Natural killer cell (primary cell): ENCODE data around the gene DEFB131B. TPM values are rescaled to one million over a fixed set of nuclear protein-coding genes. Genes with fewer than 3 reads are reported as not detected.

Source experiments
- ATAC-seq, 3 donors: fragments of 150-1000 bp in 2 of 3; fragments of 200-7000 bp in 1 of 3; cut with Tn5 transposase; 1 replicate in 1 of 3; 2 replicates in 2 of 3; pipeline ENCODE4 v1.10.0; 2021; ENCODE audit warnings: mild to moderate bottlenecking in 2 of 3, moderate library complexity in 2 of 3
- DNase-seq, 2 donors: peaks; one replicate each; pipeline versions ENCODE4 v3.0.0 to v3.0.0-alpha.2; 2013 to 2021; ENCODE audit warnings: mixed read lengths in 1 of 2
- H3K27ac ChIP-seq: one replicate; pipeline ENCODE4 v1.5.1; 2013; ENCODE audit warnings: mild to moderate bottlenecking, low read length
- H3K27me3 ChIP-seq: one replicate; pipeline ENCODE4 v1.6.1; 2013; ENCODE audit warnings: low read length; ENCODE audit not compliant: control insufficient read depth, insufficient read depth
- H3K36me3 ChIP-seq: one replicate; pipeline ENCODE4 v1.6.1; 2013; ENCODE audit warnings: low read length; ENCODE audit not compliant: control insufficient read depth, insufficient read depth
- H3K4me1 ChIP-seq: one replicate; pipeline ENCODE4 v1.6.1; 2013; ENCODE audit warnings: low read length; ENCODE audit not compliant: control insufficient read depth, insufficient read depth
- H3K4me3 ChIP-seq: one replicate; pipeline ENCODE4 v1.5.1; 2013; ENCODE audit warnings: low read length
- H3K9me3 ChIP-seq: one replicate; pipeline ENCODE4 v1.6.1; 2013; ENCODE audit warnings: low read length; ENCODE audit not compliant: control insufficient read depth, insufficient read depth
- H3K27ac Mint-ChIP-seq, 2 donors: one replicate each; pipeline ENCODE4 v1.8.0; 2022; ENCODE audit warnings: mild to moderate bottlenecking in 2 of 2, mixed read lengths in 2 of 2, moderate library complexity in 1 of 2
- H3K27me3 Mint-ChIP-seq, 2 donors: one replicate each; pipeline ENCODE4 v1.8.0; 2022; ENCODE audit warnings: low read depth in 2 of 2, mixed read lengths in 2 of 2
- H3K36me3 Mint-ChIP-seq: one replicate; pipeline ENCODE4 v1.8.0; 2022; ENCODE audit warnings: mixed read lengths
- H3K4me1 Mint-ChIP-seq, 2 donors: one replicate each; pipeline ENCODE4 v1.8.0; 2022; ENCODE audit warnings: mixed read lengths in 2 of 2
- H3K4me3 Mint-ChIP-seq: one replicate; pipeline ENCODE4 v1.8.0; 2022; ENCODE audit warnings: mild to moderate bottlenecking, moderate library complexity, mixed read lengths
- H3K9me3 Mint-ChIP-seq, 2 donors: one replicate each; pipeline ENCODE4 v1.8.0; 2022; ENCODE audit warnings: mixed read lengths in 2 of 2
- CTCF ChIP-seq: fragments of 200-600 bp; IDR thresholded peaks from one replicate; pipeline ENCODE4 v1.8.0; 2022; ENCODE audit warnings: antibody characterized with exemption
- WGBS: methylation state at CpG from one replicate; pipeline ENCODE4 v1.1.7; 2013; ENCODE audit warnings: missing lambda C conversion rate; ENCODE audit not compliant: insufficient coverage; 5-methylcytosine and 5-hydroxymethylcytosine counted together
- intact Hi-C: fragments of 100-400 bp; cut with micrococcal nuclease; formaldehyde crosslinking; loops from one replicate; pipeline ENCODE4 v1.14.2; 2022
- total RNA-seq, 4 donors: library from RNA; stranded (reverse); fragments of 120-200 nt in 1 of 4; gene quantifications; one replicate each; pipeline versions ENCODE4 v1.2.3 to v1.2.4, GENCODE V29; 2013 to 2022

Gene DEFB131B
- total RNA-seq, 3 donors from 2014 or later (not counting 1 experiment from before 2014, with no cell fraction given) = not detected

- H3K36me3 ChIP-seq = no peaks in the 10 kb centered on the region
- H3K4me1 Mint-ChIP-seq = peaks cover 45 to 55% of the 10 kb centered on the region in 2 donors
- H3K27ac Mint-ChIP-seq = peak overlapping the region; percentile 92 to 98
- H3K27me3 ChIP-seq = no peaks in the 10 kb centered on the region
- no peak overlapping the region for H3K27ac ChIP-seq
- no peaks in the 10 kb centered on the region for H3K9me3 ChIP-seq
- peak overlapping the region; percentile 99 for H3K4me3 Mint-ChIP-seq
- no peak for TF ChIP-seq CTCF
- intact Hi-C loops = no loop called here
- peaks cover 20% of the 10 kb centered on the region for H3K4me1 ChIP-seq
- no peaks in the 10 kb centered on the region for H3K27me3 Mint-ChIP-seq
- ATAC-seq = no peak
- WGBS = 62% methylated on average over 11 of the region's 11 CpGs
- no peak overlapping the region for H3K4me3 ChIP-seq
- no peak for DNase-seq
- no peaks in the 10 kb centered on the region for H3K36me3 Mint-ChIP-seq
- no peaks in the 10 kb centered on the region for H3K9me3 Mint-ChIP-seq
Observed at GRCh38 chr11:71930556-71931244, 52.4 kb downstream of the DEFB131B start.

- H3K27ac ChIP-seq = no peak overlapping the region
- ATAC-seq (no peak), DNase-seq (no peak)
- no peaks in the 10 kb centered on the region for H3K27me3 ChIP-seq
- Mint-ChIP-seq H3K4me1 (peaks cover 45 to 55% of the 10 kb centered on the region in 2 donors), H3K9me3 (no peaks in the 10 kb centered on the region), H3K4me3 (peak overlapping the region; percentile 0), H3K27me3 (no peaks in the 10 kb centered on the region), H3K27ac (no peak overlapping the region), H3K36me3 (no peaks in the 10 kb centered on the region)
- peaks cover 20% of the 10 kb centered on the region for H3K4me1 ChIP-seq
- WGBS = 71% methylated on average over 2 of the region's 2 CpGs
- H3K36me3 ChIP-seq = no peaks in the 10 kb centered on the region
- intact Hi-C loops = no loop called here
- TF ChIP-seq CTCF = no peak
- H3K4me3 ChIP-seq = no peak overlapping the region
- no peaks in the 10 kb centered on the region for H3K9me3 ChIP-seq
Observed at GRCh38 chr11:71931245-71931602, 53.0 kb downstream of the DEFB131B start.

DNA sequence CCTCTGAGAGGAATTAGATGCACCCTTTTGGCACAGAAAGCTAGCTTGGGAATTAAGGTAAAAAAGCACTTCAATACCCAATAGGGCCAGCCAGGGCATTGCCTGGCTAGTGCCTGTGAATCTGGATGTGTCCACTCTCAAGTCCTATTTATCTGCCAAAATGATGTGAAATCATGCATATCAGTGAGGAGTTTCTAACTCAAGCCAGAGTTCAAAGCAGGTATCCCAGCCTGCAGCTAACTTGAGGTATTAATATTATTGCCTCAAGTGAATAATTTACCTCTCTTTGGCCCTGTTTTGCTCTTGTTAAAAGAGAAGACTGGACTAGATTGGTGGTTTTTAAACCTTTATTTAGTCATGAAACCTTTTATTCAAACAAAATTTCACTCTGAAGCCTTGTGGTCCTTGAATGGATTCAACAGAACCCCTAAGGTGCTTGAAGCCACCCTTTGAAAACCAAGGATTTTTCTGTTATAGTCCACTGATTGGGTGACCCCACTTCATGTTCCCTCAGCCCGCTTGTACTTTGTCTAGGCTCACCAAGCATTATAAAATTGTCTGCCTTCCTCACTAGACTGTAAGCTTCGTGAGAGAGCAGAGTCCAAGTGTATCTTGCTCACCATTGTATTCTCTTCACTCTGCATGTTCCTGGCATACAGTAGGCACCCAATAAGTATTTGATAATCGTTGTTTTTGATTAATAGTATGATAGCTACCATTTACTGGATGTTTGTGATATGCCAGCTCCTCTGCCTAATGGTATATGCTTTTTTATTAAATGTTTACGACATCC lies 55.1 kb downstream of the DEFB131B start:
- no peak for TF ChIP-seq CTCF
- Histone ChIP-seq H3K27ac (no peak overlapping the region), H3K36me3 (no peaks in the 10 kb centered on the region), H3K4me3 (no peak overlapping the region), H3K4me1 (peaks cover 10% of the 10 kb centered on the region), H3K27me3 (no peaks in the 10 kb centered on the region), H3K9me3 (no peaks in the 10 kb centered on the region)
- no peaks in the 10 kb centered on the region for H3K27me3 Mint-ChIP-seq
- H3K4me3 Mint-ChIP-seq = no peak overlapping the region
- H3K9me3 Mint-ChIP-seq = no peaks in the 10 kb centered on the region
- WGBS = 91% methylated on average over 4 of the region's 4 CpGs
- H3K36me3 Mint-ChIP-seq = no peaks in the 10 kb centered on the region
- no peak for DNase-seq
- peaks cover 33 to 43% of the 10 kb centered on the region in 2 donors for H3K4me1 Mint-ChIP-seq
- ATAC-seq = no peak
- peak overlapping the region; percentile 6 to 12 for H3K27ac Mint-ChIP-seq
- intact Hi-C loops = no loop called here

Other genes starting within 250 kb of the DEFB131B start
- gene DEFB108B, start 45.3 kb upstream of the DEFB131B start, total RNA-seq = not detected
- gene XNDC1N, start 50.1 kb downstream of the DEFB131B start, total RNA-seq = 10 to 100 TPM in 2 of 3 donors, 1 to 10 TPM in 1; 9.6 to 16.1 (median 14.1) TPM
- gene RNF121, start 50.6 kb downstream of the DEFB131B start, total RNA-seq = 10 to 100 TPM; 22.7 to 28.2 (median 22.9) TPM
- gene IL18BP, start 120.5 kb downstream of the DEFB131B start, total RNA-seq = 10 to 100 TPM; 23.1 to 35.5 (median 27.2) TPM
- gene NUMA1, start 202.1 kb downstream of the DEFB131B start, total RNA-seq = 100 to 1,000 TPM; 261 to 290 (median 262) TPM
- gene LRRC51, start 202.4 kb downstream of the DEFB131B start, total RNA-seq = 1 to 10 TPM; 2.0 to 3.1 (median 2.5) TPM
- gene LAMTOR1, start 224.8 kb downstream of the DEFB131B start, total RNA-seq = 10 to 100 TPM; 55.5 to 62.9 (median 56.2) TPM
- not detected for gene TOMT, start 227.5 kb downstream of the DEFB131B start, total RNA-seq
- gene ANAPC15, start 234.2 kb downstream of the DEFB131B start, total RNA-seq = 10 to 100 TPM; 22.0 to 38.3 (median 29.7) TPM